ENCODE measurements around the gene RBM38.

RBM38 gene

GRCh38 chr20:57383447-57384347 is 7.5 kb upstream of the RBM38 start:
- Histone ChIP-seq H3K27ac (no peak overlapping the region), H3K4me3 (ENCODE audit: low read depth, low read length) (no peak overlapping the region), H3K36me3 (peaks cover 14% of the 10 kb centered on the region), H3K27me3 (ENCODE audit: insufficient read depth, low read depth, severe bottlenecking) (no peaks in the 10 kb centered on the region), H3K9me3 (ENCODE audit: severe bottlenecking) (no peaks in the 10 kb centered on the region)
- TF ChIP-seq CTCF (IDR thresholded peaks at IDR 0.05; ENCODE audit: low read depth, low read length): no peak
- no peak for DNase-seq

- peaks cover 14% of the 10 kb centered on the region for H3K36me3 ChIP-seq
- H3K9me3 ChIP-seq (ENCODE audit: severe bottlenecking): no peaks in the 10 kb centered on the region
- DNase-seq: no peak
- no peak overlapping the region for H3K4me3 ChIP-seq (ENCODE audit: low read depth, low read length)
- no peak overlapping the region for H3K27ac ChIP-seq
- no peak for TF ChIP-seq CTCF (IDR thresholded peaks at IDR 0.05; ENCODE audit: low read depth, low read length)
- no peaks in the 10 kb centered on the region for H3K27me3 ChIP-seq (ENCODE audit: insufficient read depth, low read depth, severe bottlenecking)
Observed at GRCh38 chr20:57384486-57384885, 6.7 kb upstream of the RBM38 start.

- no peak for TF ChIP-seq CTCF (IDR thresholded peaks at IDR 0.05; ENCODE audit: low read depth, low read length)
- H3K27ac ChIP-seq: no peak overlapping the region
Observed at GRCh38 chr20:57384953-57385761, 6.0 kb upstream of the RBM38 start.

GRCh38 chr20:57385940-57386339 is 5.3 kb upstream of the RBM38 start:
- no peaks in the 10 kb centered on the region for H3K9me3 ChIP-seq (ENCODE audit: severe bottlenecking)
- DNase-seq: no peak
- no peak for TF ChIP-seq CTCF (IDR thresholded peaks at IDR 0.05; ENCODE audit: low read depth, low read length)
- no peak overlapping the region for H3K4me3 ChIP-seq (ENCODE audit: low read depth, low read length)
- no peaks in the 10 kb centered on the region for H3K27me3 ChIP-seq (ENCODE audit: insufficient read depth, low read depth, severe bottlenecking)
- peaks cover 5% of the 10 kb centered on the region for H3K36me3 ChIP-seq
- no peak overlapping the region for H3K27ac ChIP-seq

More at GRCh38 chr20:57384953-57385761, 6.0 kb upstream of the RBM38 start:
- no peaks in the 10 kb centered on the region for H3K9me3 ChIP-seq (ENCODE audit: severe bottlenecking)
- H3K27me3 ChIP-seq (ENCODE audit: insufficient read depth, low read depth, severe bottlenecking): no peaks in the 10 kb centered on the region
- H3K36me3 ChIP-seq: peaks cover 13% of the 10 kb centered on the region
- no peak overlapping the region for H3K4me3 ChIP-seq (ENCODE audit: low read depth, low read length)
- DNase-seq: no peak

- no peak for DNase-seq
Observed at GRCh38 chr20:57386762-57387161, 4.4 kb upstream of the RBM38 start.

More at GRCh38 chr20:57386762-57387161, 4.4 kb upstream of the RBM38 start:
- no peak overlapping the region for H3K4me3 ChIP-seq (ENCODE audit: low read depth, low read length)
- H3K27ac ChIP-seq: no peak overlapping the region
- TF ChIP-seq CTCF (IDR thresholded peaks at IDR 0.05; ENCODE audit: low read depth, low read length): no peak
- H3K9me3 ChIP-seq (ENCODE audit: severe bottlenecking): no peaks in the 10 kb centered on the region
- H3K27me3 ChIP-seq (ENCODE audit: insufficient read depth, low read depth, severe bottlenecking): no peaks in the 10 kb centered on the region
- no peaks in the 10 kb centered on the region; the same call in none of the 2 replicates for H3K36me3 ChIP-seq
